Liver (tissue), 9 donors: ENCODE measurements around the gene SUMF2. TPM values are rescaled to one million over a fixed set of nuclear protein-coding genes. Genes with fewer than 3 reads are reported as not detected.

ENCODE experiments used
- DNase-seq: peaks from one replicate; pipeline ENCODE4 v3.0.0-alpha.2; 2017; ENCODE audit warnings: low spot score
- H3K27ac ChIP-seq, 2 donors: one replicate each; pipeline ENCODE4 v1.7.0; 2013; ENCODE audit warnings: inconsistent platforms in 2 of 2, low read length in 2 of 2, control low read depth in 1 of 2, low read depth in 1 of 2, mild to moderate bottlenecking in 1 of 2
- H3K27me3 ChIP-seq, 4 donors: one replicate each; pipeline versions ENCODE4 v1.6.1 to v1.7.0; 2013; ENCODE audit warnings: low read length in 3 of 4, inconsistent platforms in 1 of 4, mild to moderate bottlenecking in 1 of 4, moderate library complexity in 1 of 4; ENCODE audit not compliant: control insufficient read depth in 4 of 4, insufficient read depth in 4 of 4
- H3K36me3 ChIP-seq, 4 donors: one replicate each; pipeline versions ENCODE4 v1.6.1 to v1.7.0; 2013; ENCODE audit warnings: low read length in 3 of 4, mild to moderate bottlenecking in 3 of 4, low read depth in 1 of 4, moderate library complexity in 1 of 4; ENCODE audit not compliant: control insufficient read depth in 4 of 4, insufficient read depth in 3 of 4
- H3K4me1 ChIP-seq, 4 donors: one replicate each; pipeline versions ENCODE4 v1.6.1 to v1.7.0; 2013; ENCODE audit warnings: low read length in 3 of 4, mild to moderate bottlenecking in 3 of 4, moderate library complexity in 1 of 4; ENCODE audit not compliant: control insufficient read depth in 4 of 4, insufficient read depth in 4 of 4
- H3K4me3 ChIP-seq, 3 donors: one replicate each; pipeline versions ENCODE4 v1.6.1 to v1.7.0; 2013; ENCODE audit warnings: low read length in 3 of 3, control low read depth in 1 of 3, low read depth in 1 of 3, mild to moderate bottlenecking in 1 of 3
- H3K9ac ChIP-seq, 2 donors: one replicate each; pipeline ENCODE4 v1.7.0; 2013; ENCODE audit warnings: low read length in 2 of 2, mild to moderate bottlenecking in 2 of 2, moderate library complexity in 2 of 2, control low read depth in 1 of 2, low read depth in 1 of 2
- H3K9me3 ChIP-seq, 4 donors: one replicate each; pipeline versions ENCODE4 v1.6.1 to v1.7.0; 2013; ENCODE audit warnings: low read length in 3 of 4; ENCODE audit not compliant: control insufficient read depth in 4 of 4
- EGR1 ChIP-seq, 2 donors: IDR thresholded peaks; 2 replicates each; pipeline ENCODE4 v1.6.1; 2016 to 2018; ENCODE audit warnings: antibody characterized with exemption in 2 of 2, low read depth in 2 of 2
- FOXA1 ChIP-seq: IDR thresholded peaks from 2 replicates; pipeline ENCODE4 v1.6.1; 2016; ENCODE audit warnings: antibody characterized with exemption
- FOXA2 ChIP-seq: IDR thresholded peaks from 2 replicates; pipeline ENCODE4 v1.6.1; 2016; ENCODE audit warnings: antibody characterized with exemption
- GABPA ChIP-seq, 2 donors: IDR thresholded peaks in 1 of 2; conservative IDR thresholded peaks in 1 of 2; 2 replicates each; pipeline ENCODE4 v1.6.1; 2016; ENCODE audit warnings: antibody characterized with exemption in 2 of 2, mild to moderate bottlenecking in 1 of 2, moderate library complexity in 1 of 2
- HNF4A ChIP-seq, 2 donors: conservative IDR thresholded peaks; 2 replicates each; pipeline ENCODE4 v1.6.1; 2016; ENCODE audit warnings: antibody characterized with exemption in 2 of 2, mild to moderate bottlenecking in 2 of 2
- HNF4G ChIP-seq: IDR thresholded peaks from 2 replicates; pipeline ENCODE4 v1.6.1; 2016; ENCODE audit warnings: antibody characterized with exemption
- JUND ChIP-seq, 2 donors: IDR thresholded peaks; 2 replicates each; pipeline ENCODE4 v1.6.1; 2016; ENCODE audit warnings: antibody characterized with exemption in 2 of 2
- NR2F2 ChIP-seq: IDR thresholded peaks from 2 replicates; pipeline ENCODE4 v1.6.1; 2016; ENCODE audit warnings: antibody characterized with exemption
- RAD21 ChIP-seq, 2 donors: IDR thresholded peaks; 2 replicates each; pipeline ENCODE4 v1.6.1; 2016; ENCODE audit warnings: antibody characterized with exemption in 2 of 2, mild to moderate bottlenecking in 2 of 2
- RXRA ChIP-seq, 2 donors: IDR thresholded peaks; 2 replicates each; pipeline ENCODE4 v1.6.1; 2017 to 2018; ENCODE audit warnings: antibody characterized with exemption in 2 of 2, mild to moderate bottlenecking in 1 of 2
- SP1 ChIP-seq: IDR thresholded peaks from 2 replicates; pipeline ENCODE4 v1.6.1; 2018; ENCODE audit warnings: antibody characterized with exemption, mild to moderate bottlenecking
- TAF1 ChIP-seq: conservative IDR thresholded peaks from 2 replicates; pipeline ENCODE4 v1.6.1; 2016; ENCODE audit warnings: antibody characterized with exemption, mild to moderate bottlenecking
- YY1 ChIP-seq: IDR thresholded peaks from 2 replicates; pipeline ENCODE4 v1.6.1; 2016; ENCODE audit warnings: antibody characterized with exemption, mild to moderate bottlenecking
- WGBS: extraction: QIAGEN DNeasy Blood & Tissue Kit; methylation state at CpG from one replicate; pipeline ENCODE4 v1.1.7; 2013; 5-methylcytosine and 5-hydroxymethylcytosine counted together
- polyA plus RNA-seq, 2 donors: library from polyadenylated mRNA; stranded (reverse) in 1 of 2; unstranded in 1 of 2; fragments of 200-250 nt in 1 of 2; fragments of >200 nt in 1 of 2; fragmentation: Nextera tagmentation in 1 of 2; extraction: Ambion mirVana in 1 of 2; gene quantifications; one replicate each; pipeline versions ENCODE4 v1.2.1 to v1.2.3, GENCODE V29; 2013 to 2015
- total RNA-seq, 2 donors: library from RNA; depleted of rRNA; stranded (reverse); fragments of >200 nt; gene quantifications; one replicate each; pipeline ENCODE4 v1.2.3, GENCODE V29; 2014
- TF ChIP-seq, protein P1 (sequence below): IDR thresholded peaks from 2 replicates; pipeline ENCODE4 v1.6.1; 2016; ENCODE audit warnings: antibody characterized with exemption
- TF ChIP-seq, protein P2 (sequence below): IDR thresholded peaks from 2 replicates; pipeline ENCODE4 v1.6.1; 2016; ENCODE audit warnings: antibody characterized with exemption
- TF ChIP-seq, protein P3 (sequence below): IDR thresholded peaks from 2 replicates; pipeline ENCODE4 v1.6.1; 2016; ENCODE audit warnings: antibody characterized with exemption
- TF ChIP-seq, protein P4 (sequence below): IDR thresholded peaks from 2 replicates; pipeline ENCODE4 v1.6.1; 2016; ENCODE audit warnings: antibody characterized with exemption, mild to moderate bottlenecking
- TF ChIP-seq, protein P5 (sequence below): fragments of 150-350 bp; IDR thresholded peaks from 2 replicates; pipeline ENCODE4 v1.5.1; 2017; ENCODE audit warnings: improper control_type of control experiment, low read depth, low read length; ENCODE audit not compliant: missing input control
- donor health status: healthy.
- donor health status: healthy.
- donor health status: healthy.
- donor health status: healthy.
- donor health status: healthy.

SUMF2 gene
- total and polyA plus RNA-seq, 4 donors: 67.1 to 104 (median 74.8) TPM

DNA sequence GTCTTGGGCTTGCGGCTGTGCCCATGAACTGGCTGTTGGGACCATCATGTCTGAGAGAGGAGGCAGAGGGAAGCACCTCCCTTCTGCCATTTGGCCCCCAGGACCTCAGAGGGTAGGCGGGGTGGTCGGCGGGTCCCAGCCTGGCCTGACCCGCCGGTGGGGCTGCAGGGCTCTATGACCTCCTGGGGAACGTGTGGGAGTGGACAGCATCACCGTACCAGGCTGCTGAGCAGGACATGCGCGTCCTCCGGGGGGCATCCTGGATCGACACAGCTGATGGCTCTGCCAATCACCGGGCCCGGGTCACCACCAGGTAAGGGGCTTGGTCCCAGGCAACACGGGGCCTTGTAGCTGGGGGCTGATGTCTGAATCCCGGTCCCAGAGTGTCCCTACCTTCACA, 14.1 kb downstream of the SUMF2 start:
- Histone ChIP-seq H3K9ac (no peak overlapping the region), H3K36me3 (peaks cover 0 to 6% (median under 1%) of the 10 kb centered on the region in 4 donors), H3K27ac (no peak overlapping the region), H3K4me3 (no peak overlapping the region), H3K4me1 (peaks cover 2 to 26% (median 20%) of the 10 kb centered on the region in 4 donors), H3K27me3 (no peaks in the 10 kb centered on the region), H3K9me3 (no peaks in the 10 kb centered on the region)
- TF ChIP-seq, protein P1, sequence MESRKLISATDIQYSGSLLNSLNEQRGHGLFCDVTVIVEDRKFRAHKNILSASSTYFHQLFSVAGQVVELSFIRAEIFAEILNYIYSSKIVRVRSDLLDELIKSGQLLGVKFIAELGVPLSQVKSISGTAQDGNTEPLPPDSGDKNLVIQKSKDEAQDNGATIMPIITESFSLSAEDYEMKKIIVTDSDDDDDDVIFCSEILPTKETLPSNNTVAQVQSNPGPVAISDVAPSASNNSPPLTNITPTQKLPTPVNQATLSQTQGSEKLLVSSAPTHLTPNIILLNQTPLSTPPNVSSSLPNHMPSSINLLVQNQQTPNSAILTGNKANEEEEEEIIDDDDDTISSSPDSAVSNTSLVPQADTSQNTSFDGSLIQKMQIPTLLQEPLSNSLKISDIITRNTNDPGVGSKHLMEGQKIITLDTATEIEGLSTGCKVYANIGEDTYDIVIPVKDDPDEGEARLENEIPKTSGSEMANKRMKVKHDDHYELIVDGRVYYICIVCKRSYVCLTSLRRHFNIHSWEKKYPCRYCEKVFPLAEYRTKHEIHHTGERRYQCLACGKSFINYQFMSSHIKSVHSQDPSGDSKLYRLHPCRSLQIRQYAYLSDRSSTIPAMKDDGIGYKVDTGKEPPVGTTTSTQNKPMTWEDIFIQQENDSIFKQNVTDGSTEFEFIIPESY: no peak
- TF ChIP-seq, protein P2, sequence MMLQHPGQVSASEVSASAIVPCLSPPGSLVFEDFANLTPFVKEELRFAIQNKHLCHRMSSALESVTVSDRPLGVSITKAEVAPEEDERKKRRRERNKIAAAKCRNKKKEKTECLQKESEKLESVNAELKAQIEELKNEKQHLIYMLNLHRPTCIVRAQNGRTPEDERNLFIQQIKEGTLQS: no peak
- TF ChIP-seq NR2F2: no peak
- no peak for TF ChIP-seq TAF1
- TF ChIP-seq GABPA (IDR thresholded peaks at IDR 0.05 in 1 of 2, conservative IDR thresholded peaks at IDR 0.05 in 1 of 2): no peak
- TF ChIP-seq, protein P3, sequence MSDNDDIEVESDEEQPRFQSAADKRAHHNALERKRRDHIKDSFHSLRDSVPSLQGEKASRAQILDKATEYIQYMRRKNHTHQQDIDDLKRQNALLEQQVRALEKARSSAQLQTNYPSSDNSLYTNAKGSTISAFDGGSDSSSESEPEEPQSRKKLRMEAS: no peak
- TF ChIP-seq SP1: no peak
- DNase-seq: no peak
- 97% methylated on average over 16 of the region's 16 CpGs for WGBS

DNA sequence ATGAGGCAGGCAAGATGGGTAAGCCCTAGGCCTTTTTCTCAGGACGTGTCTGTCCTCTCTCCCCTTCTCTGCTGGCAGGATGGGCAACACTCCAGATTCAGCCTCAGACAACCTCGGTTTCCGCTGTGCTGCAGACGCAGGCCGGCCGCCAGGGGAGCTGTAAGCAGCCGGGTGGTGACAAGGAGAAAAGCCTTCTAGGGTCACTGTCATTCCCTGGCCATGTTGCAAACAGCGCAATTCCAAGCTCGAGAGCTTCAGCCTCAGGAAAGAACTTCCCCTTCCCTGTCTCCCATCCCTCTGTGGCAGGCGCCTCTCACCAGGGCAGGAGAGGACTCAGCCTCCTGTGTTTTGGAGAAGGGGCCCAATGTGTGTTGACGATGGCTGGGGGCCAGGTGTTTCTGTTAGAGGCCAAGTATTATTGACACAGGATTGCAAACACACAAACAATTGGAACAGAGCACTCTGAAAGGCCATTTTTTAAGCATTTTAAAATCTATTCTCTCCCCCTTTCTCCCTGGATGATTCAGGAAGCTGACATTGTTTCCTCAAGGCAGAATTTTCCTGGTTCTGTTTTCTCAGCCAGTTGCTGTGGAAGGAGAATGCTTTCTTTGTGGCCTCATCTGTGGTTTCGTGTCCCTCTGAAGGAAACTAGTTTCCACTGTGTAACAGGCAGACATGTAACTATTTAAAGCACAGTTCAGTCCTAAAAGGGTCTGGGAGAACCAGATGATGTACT, 15.5 kb downstream of the SUMF2 start:
- Histone ChIP-seq H3K4me3 (no peak overlapping the region), H3K9ac (peak overlapping the region in 1 of 2 donors; percentile 22), H3K4me1 (peaks cover under 1 to 29% (median 22%) of the 10 kb centered on the region in 4 donors), H3K27me3 (no peaks in the 10 kb centered on the region), H3K27ac (peak overlapping the region; percentile 54 to 58), H3K9me3 (no peaks in the 10 kb centered on the region), H3K36me3 (peaks cover 0 to 6% (median 0%) of the 10 kb centered on the region in 4 donors)
- TF ChIP-seq HNF4G (no peak), EGR1 (IDR thresholded peaks at IDR 0.05; ENCODE audit: low read depth in 2 of 2) (no peak), GABPA (IDR thresholded peaks at IDR 0.05 in 1 of 2, conservative IDR thresholded peaks at IDR 0.05 in 1 of 2) (peak in 1 of 2 donors; percentile 13), RXRA (IDR thresholded peaks at IDR 0.05) (peak; percentile 62 to 86), YY1 (peak; percentile 67), FOXA2 (peak; percentile 83), TAF1 (no peak), HNF4A (conservative IDR thresholded peaks at IDR 0.05) (peak; percentile 48 to 53), NR2F2 (peak; percentile 39), RAD21 (IDR thresholded peaks at IDR 0.05) (peak; percentile 54 to 75), JUND (IDR thresholded peaks at IDR 0.05) (peak in 1 of 2 donors; percentile 18), SP1 (peak; percentile 68), FOXA1 (peak; percentile 62)
- TF ChIP-seq, protein P4, sequence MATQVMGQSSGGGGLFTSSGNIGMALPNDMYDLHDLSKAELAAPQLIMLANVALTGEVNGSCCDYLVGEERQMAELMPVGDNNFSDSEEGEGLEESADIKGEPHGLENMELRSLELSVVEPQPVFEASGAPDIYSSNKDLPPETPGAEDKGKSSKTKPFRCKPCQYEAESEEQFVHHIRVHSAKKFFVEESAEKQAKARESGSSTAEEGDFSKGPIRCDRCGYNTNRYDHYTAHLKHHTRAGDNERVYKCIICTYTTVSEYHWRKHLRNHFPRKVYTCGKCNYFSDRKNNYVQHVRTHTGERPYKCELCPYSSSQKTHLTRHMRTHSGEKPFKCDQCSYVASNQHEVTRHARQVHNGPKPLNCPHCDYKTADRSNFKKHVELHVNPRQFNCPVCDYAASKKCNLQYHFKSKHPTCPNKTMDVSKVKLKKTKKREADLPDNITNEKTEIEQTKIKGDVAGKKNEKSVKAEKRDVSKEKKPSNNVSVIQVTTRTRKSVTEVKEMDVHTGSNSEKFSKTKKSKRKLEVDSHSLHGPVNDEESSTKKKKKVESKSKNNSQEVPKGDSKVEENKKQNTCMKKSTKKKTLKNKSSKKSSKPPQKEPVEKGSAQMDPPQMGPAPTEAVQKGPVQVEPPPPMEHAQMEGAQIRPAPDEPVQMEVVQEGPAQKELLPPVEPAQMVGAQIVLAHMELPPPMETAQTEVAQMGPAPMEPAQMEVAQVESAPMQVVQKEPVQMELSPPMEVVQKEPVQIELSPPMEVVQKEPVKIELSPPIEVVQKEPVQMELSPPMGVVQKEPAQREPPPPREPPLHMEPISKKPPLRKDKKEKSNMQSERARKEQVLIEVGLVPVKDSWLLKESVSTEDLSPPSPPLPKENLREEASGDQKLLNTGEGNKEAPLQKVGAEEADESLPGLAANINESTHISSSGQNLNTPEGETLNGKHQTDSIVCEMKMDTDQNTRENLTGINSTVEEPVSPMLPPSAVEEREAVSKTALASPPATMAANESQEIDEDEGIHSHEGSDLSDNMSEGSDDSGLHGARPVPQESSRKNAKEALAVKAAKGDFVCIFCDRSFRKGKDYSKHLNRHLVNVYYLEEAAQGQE: peak; percentile 41
- TF ChIP-seq, protein P3: no peak
- TF ChIP-seq, protein P1: no peak
- TF ChIP-seq, protein P5, sequence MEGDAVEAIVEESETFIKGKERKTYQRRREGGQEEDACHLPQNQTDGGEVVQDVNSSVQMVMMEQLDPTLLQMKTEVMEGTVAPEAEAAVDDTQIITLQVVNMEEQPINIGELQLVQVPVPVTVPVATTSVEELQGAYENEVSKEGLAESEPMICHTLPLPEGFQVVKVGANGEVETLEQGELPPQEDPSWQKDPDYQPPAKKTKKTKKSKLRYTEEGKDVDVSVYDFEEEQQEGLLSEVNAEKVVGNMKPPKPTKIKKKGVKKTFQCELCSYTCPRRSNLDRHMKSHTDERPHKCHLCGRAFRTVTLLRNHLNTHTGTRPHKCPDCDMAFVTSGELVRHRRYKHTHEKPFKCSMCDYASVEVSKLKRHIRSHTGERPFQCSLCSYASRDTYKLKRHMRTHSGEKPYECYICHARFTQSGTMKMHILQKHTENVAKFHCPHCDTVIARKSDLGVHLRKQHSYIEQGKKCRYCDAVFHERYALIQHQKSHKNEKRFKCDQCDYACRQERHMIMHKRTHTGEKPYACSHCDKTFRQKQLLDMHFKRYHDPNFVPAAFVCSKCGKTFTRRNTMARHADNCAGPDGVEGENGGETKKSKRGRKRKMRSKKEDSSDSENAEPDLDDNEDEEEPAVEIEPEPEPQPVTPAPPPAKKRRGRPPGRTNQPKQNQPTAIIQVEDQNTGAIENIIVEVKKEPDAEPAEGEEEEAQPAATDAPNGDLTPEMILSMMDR: peak; percentile 67
- TF ChIP-seq, protein P2: no peak
- no peak for DNase-seq
- 24% methylated on average over 12 of the region's 12 CpGs for WGBS
